HCT116 (cell line): Measurements from ENCODE around the gene TCP10L. TPM values are rescaled to one million over a fixed set of nuclear protein-coding genes. Genes with fewer than 3 reads are reported as not detected.

Experiments used
- ATAC-seq: fragments of 200-7000 bp; cut with Tn5 transposase; 2 replicates; pipeline ENCODE4 v1.9.1; 2020; ENCODE audit warnings: mild to moderate bottlenecking, moderate library complexity
- BruUV-seq: library from RNA; stranded (reverse); fragments of 400-500 nt; replicated peaks from 2 replicates; lab custom pipeline; 2021; lab: Mats Ljungman, UMichigan
- CTCF ChIA-PET: fragments of 300-600 bp; sonication (Branson Sonifier 250); formaldehyde crosslinking; loops from one replicate; lab custom pipeline; 2021; ENCODE audit warnings: antibody characterized with exemption; lab: Charles Lee
- POLR2A ChIA-PET: fragments of 300-600, 350-600 bp; sonication (Branson Sonifier 250); formaldehyde crosslinking; loops from one replicate; lab custom pipeline; 2021; ENCODE audit warnings: antibody characterized with exemption; lab: Charles Lee
- RAD21 ChIA-PET, 2 experiments: fragments of 300-600 bp; sonication (Branson Sonifier 250); formaldehyde crosslinking; loops; one replicate each; lab custom pipeline; 2023; ENCODE audit warnings: low total read pairs in 2 of 2; ENCODE audit not compliant: uncharacterized antibody in 2 of 2, unreplicated experiment in 2 of 2, low non-redundant PET in 1 of 2; lab: Charles Lee
- DNase-seq: peaks from one replicate; pipeline ENCODE4 v3.0.0-alpha.2; 2010; ENCODE audit warnings: low read depth, low spot score
- H2AFZ ChIP-seq: fragments of 200-600 bp; shearing (Covaris generic), sonication (generic); 2 replicates; pipeline ENCODE4 v1.6.1; 2017; ENCODE audit warnings: low read depth, mixed run types, mixed read lengths, antibody characterized with exemption, low read length; ENCODE audit not compliant: poor library complexity, severe bottlenecking
- H3K27ac ChIP-seq: 2 replicates; pipeline ENCODE4 v1.5.1; 2012; ENCODE audit warnings: low read depth, low read length
- H3K27me3 ChIP-seq: fragments of 200-600 bp; sonication (generic); 2 replicates; pipeline ENCODE4 v1.6.1; 2016; ENCODE audit warnings: mixed run types, low read length, mixed read lengths; ENCODE audit not compliant: insufficient read depth
- H3K36me3 ChIP-seq, 2 experiments: fragments of 200-500 bp in 1 of 2; fragments of 200-600 bp in 1 of 2; sonication (Bioruptor generic) in 1 of 2; sonication (generic) in 1 of 2; 2 replicates each; pipeline versions ENCODE4 v1.5.1 to v1.6.1; 2014 to 2016; ENCODE audit warnings: low read length in 2 of 2, inconsistent platforms in 1 of 2, mixed read lengths in 1 of 2, mixed run types in 1 of 2; ENCODE audit not compliant: insufficient read depth in 2 of 2, control insufficient read depth in 1 of 2
- H3K4me1 ChIP-seq, 2 experiments: fragments of 200-600 bp in 1 of 2; sonication (generic) in 1 of 2; 2 replicates each; pipeline versions ENCODE4 v1.5.1 to v1.6.1; 2012 to 2017; ENCODE audit warnings: low read length in 2 of 2, inconsistent platforms in 1 of 2, mild to moderate bottlenecking in 1 of 2, mixed read lengths in 1 of 2, mixed run types in 1 of 2, moderate library complexity in 1 of 2; ENCODE audit not compliant: insufficient read depth in 2 of 2, control insufficient read depth in 1 of 2
- H3K4me2 ChIP-seq: fragments of 200-600 bp; sonication (generic); 2 replicates; pipeline ENCODE4 v1.6.1; 2017; ENCODE audit warnings: mixed run types, low read length, mixed read lengths
- H3K4me3 ChIP-seq, 2 experiments: fragments of 200-600 bp in 1 of 2; sonication (generic) in 1 of 2; replicated peaks in 1 of 2; 2 replicates each; pipeline ENCODE4 v1.5.1; 2011 to 2016; ENCODE audit warnings: low read length in 2 of 2, control low read depth in 1 of 2, low read depth in 1 of 2, mild to moderate bottlenecking in 1 of 2, mixed read lengths in 1 of 2, mixed run types in 1 of 2
- H3K79me2 ChIP-seq: fragments of 200-600 bp; sonication (generic); 2 replicates; pipeline ENCODE4 v1.6.1; 2017; ENCODE audit warnings: mild to moderate bottlenecking, mixed run types, low read length, moderate library complexity, mixed read lengths; ENCODE audit not compliant: insufficient read depth
- H3K9ac ChIP-seq: fragments of 200-600 bp; sonication (generic); 2 replicates; pipeline ENCODE4 v1.6.1; 2016; ENCODE audit warnings: low read length, mixed read lengths
- H3K9me2 ChIP-seq: fragments of 200-600 bp; sonication (generic), shearing (Covaris generic); 2 replicates; pipeline ENCODE4 v1.6.1; 2017; ENCODE audit warnings: mixed run types, mild to moderate bottlenecking, moderate library complexity; ENCODE audit not compliant: insufficient read depth
- H3K9me3 ChIP-seq, 2 experiments: fragments of 200-500 bp in 1 of 2; fragments of 200-600 bp in 1 of 2; sonication (Bioruptor generic) in 1 of 2; sonication (generic) in 1 of 2; 2 replicates each; pipeline ENCODE4 v1.6.1; 2014 to 2017; ENCODE audit warnings: low read length in 2 of 2, mixed read lengths in 2 of 2, inconsistent platforms in 1 of 2, low read depth in 1 of 2, mild to moderate bottlenecking in 1 of 2, mixed run types in 1 of 2, moderate library complexity in 1 of 2; ENCODE audit not compliant: control insufficient read depth in 1 of 2, insufficient read depth in 1 of 2
- H4K20me1 ChIP-seq: fragments of 200-600 bp; sonication (generic), shearing (Covaris generic); 2 replicates; pipeline ENCODE4 v1.6.1; 2017; ENCODE audit warnings: mixed run types, mild to moderate bottlenecking, moderate library complexity; ENCODE audit not compliant: insufficient read depth
- CEBPB ChIP-seq: IDR thresholded peaks from 2 replicates; pipeline ENCODE4 v1.6.1; 2012; ENCODE audit warnings: low read depth
- EGR1 ChIP-seq: IDR thresholded peaks from 2 replicates; pipeline ENCODE4 v1.6.1; 2012; ENCODE audit warnings: low read depth
- ELF1 ChIP-seq: IDR thresholded peaks from 2 replicates; pipeline ENCODE4 v1.6.1; 2012; ENCODE audit warnings: low read depth, borderline replicate concordance
- EZH2phosphoT487 ChIP-seq: fragments of 200-600 bp; IDR thresholded peaks from 2 replicates; pipeline ENCODE4 v1.6.1; 2018; ENCODE audit warnings: antibody characterized with exemption, borderline replicate concordance
- FOSL1 ChIP-seq: IDR thresholded peaks from 2 replicates; pipeline ENCODE4 v1.6.1; 2012; ENCODE audit warnings: low read depth
- RAD21 ChIP-seq: IDR thresholded peaks from 2 replicates; pipeline ENCODE4 v1.6.1; 2012; ENCODE audit warnings: low read depth, mild to moderate bottlenecking
- TCF7L2 ChIP-seq: IDR thresholded peaks from 2 replicates; pipeline ENCODE4 v1.7.0; 2011; ENCODE audit warnings: borderline replicate concordance, inconsistent platforms; ENCODE audit not compliant: insufficient read depth, insufficient read length; ENCODE audit errors: extremely low read depth
- ZFX ChIP-seq: fragments of 450-650 bp; IDR thresholded peaks from 2 replicates; pipeline ENCODE4 v1.6.1; 2017
- intact Hi-C: fragments of 100-400 bp; cut with micrococcal nuclease; formaldehyde crosslinking; loops from 2 replicates; pipeline ENCODE4 v1.10.0; 2022
- total RNA-seq: library from RNA; stranded (reverse); gene quantifications from one replicate; pipeline ENCODE4 v1.2.1, GENCODE V29; 2021; ENCODE audit not compliant: unreplicated experiment
- TF ChIP-seq, protein P1 (sequence below), 3 experiments: fragments of 200-600 bp in 1 of 3; sonication (generic) in 1 of 3; IDR thresholded peaks in 2 of 3; conservative IDR thresholded peaks in 1 of 3; 2 replicates each; pipeline ENCODE4 v1.5.1; 2012 to 2017; ENCODE audit warnings: low read depth in 2 of 3, low read length in 2 of 3, antibody characterized with exemption in 1 of 3, borderline replicate concordance in 1 of 3, control low read depth in 1 of 3, mild to moderate bottlenecking in 1 of 3, mixed read lengths in 1 of 3, mixed run types in 1 of 3, moderate library complexity in 1 of 3; ENCODE audit not compliant: insufficient read depth in 1 of 3
- TF ChIP-seq, protein P2 (sequence below): IDR thresholded peaks from 2 replicates; pipeline ENCODE4 v1.6.1; 2012
- TF ChIP-seq, protein P3 (sequence below): IDR thresholded peaks from 2 replicates; pipeline ENCODE4 v1.6.1; 2011; ENCODE audit warnings: mild to moderate bottlenecking, low read length, moderate library complexity; ENCODE audit not compliant: insufficient replicate concordance; ENCODE audit errors: extremely low read depth

The TCP10L gene
- total RNA-seq, 1 experiment from 2014 or later: 0.07 TPM

DNA sequence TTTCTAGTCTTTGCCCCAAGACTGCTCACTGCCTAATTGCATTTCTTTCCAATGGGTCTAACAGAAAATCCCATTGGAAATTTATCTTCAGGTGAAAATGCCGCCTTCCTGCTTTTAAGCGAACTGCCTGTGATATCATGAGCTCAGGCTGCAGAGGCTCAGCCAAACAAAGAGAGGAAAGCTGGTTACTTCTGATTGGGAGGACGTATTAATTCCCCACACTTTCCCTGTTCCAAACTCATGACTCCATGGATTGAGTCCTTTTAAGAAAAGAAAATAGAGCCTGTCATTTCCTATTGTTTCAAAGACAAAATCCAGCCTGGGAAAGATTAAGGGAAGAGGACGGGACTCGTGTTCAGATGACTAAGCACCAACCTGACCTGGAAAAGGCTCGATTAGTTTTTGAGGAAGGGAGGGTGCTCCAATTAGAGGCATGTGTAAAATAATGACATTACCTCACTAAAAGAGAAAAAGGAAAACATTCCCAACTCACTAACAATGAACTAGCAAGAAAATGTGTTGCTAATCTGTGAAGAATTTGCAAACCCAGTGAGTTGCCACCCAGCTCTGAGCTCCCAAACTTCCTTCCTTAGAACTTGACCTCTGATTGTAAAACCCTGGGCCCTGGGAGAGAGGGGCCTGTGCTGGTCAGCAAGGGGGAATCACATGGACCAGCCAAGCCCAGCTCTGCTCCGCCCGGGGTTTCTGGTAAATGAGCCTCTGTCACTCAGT lies 61.2 kb downstream of the TCP10L start:
- Histone ChIP-seq H3K9ac (no peak overlapping the region), H3K27me3 (no peaks in the 10 kb centered on the region), H3K9me2 (no peaks in the 10 kb centered on the region), H2AFZ (no peak overlapping the region), H3K36me3 (no peaks in the 10 kb centered on the region), H3K4me1 (peaks cover 5 to 18% of the 10 kb centered on the region in 2 experiments), H3K79me2 (no peaks in the 10 kb centered on the region), H4K20me1 (no peaks in the 10 kb centered on the region), H3K9me3 (no peaks in the 10 kb centered on the region), H3K27ac (no peak overlapping the region), H3K4me3 (no peak overlapping the region), H3K4me2 (no peak overlapping the region)
- DNase-seq: no peak
- TF ChIP-seq, protein P1, sequence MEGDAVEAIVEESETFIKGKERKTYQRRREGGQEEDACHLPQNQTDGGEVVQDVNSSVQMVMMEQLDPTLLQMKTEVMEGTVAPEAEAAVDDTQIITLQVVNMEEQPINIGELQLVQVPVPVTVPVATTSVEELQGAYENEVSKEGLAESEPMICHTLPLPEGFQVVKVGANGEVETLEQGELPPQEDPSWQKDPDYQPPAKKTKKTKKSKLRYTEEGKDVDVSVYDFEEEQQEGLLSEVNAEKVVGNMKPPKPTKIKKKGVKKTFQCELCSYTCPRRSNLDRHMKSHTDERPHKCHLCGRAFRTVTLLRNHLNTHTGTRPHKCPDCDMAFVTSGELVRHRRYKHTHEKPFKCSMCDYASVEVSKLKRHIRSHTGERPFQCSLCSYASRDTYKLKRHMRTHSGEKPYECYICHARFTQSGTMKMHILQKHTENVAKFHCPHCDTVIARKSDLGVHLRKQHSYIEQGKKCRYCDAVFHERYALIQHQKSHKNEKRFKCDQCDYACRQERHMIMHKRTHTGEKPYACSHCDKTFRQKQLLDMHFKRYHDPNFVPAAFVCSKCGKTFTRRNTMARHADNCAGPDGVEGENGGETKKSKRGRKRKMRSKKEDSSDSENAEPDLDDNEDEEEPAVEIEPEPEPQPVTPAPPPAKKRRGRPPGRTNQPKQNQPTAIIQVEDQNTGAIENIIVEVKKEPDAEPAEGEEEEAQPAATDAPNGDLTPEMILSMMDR (IDR thresholded peaks at IDR 0.05 in 2 of 3, conservative IDR thresholded peaks at IDR 0.05 in 1 of 3; ENCODE audit: borderline replicate concordance in 1 of 3, insufficient read depth in 1 of 3, low read depth in 2 of 3, low read length in 2 of 3): no peak
- TF ChIP-seq ELF1: no peak
- no peak for TF ChIP-seq CEBPB
- no peak for TF ChIP-seq EGR1
- TF ChIP-seq RAD21: no peak
- TF ChIP-seq, protein P2, sequence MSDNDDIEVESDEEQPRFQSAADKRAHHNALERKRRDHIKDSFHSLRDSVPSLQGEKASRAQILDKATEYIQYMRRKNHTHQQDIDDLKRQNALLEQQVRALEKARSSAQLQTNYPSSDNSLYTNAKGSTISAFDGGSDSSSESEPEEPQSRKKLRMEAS: no peak
- TF ChIP-seq EZH2phosphoT487: no peak
- no peak for TF ChIP-seq ZFX
- no peak for TF ChIP-seq FOSL1
- TF ChIP-seq, protein P3, sequence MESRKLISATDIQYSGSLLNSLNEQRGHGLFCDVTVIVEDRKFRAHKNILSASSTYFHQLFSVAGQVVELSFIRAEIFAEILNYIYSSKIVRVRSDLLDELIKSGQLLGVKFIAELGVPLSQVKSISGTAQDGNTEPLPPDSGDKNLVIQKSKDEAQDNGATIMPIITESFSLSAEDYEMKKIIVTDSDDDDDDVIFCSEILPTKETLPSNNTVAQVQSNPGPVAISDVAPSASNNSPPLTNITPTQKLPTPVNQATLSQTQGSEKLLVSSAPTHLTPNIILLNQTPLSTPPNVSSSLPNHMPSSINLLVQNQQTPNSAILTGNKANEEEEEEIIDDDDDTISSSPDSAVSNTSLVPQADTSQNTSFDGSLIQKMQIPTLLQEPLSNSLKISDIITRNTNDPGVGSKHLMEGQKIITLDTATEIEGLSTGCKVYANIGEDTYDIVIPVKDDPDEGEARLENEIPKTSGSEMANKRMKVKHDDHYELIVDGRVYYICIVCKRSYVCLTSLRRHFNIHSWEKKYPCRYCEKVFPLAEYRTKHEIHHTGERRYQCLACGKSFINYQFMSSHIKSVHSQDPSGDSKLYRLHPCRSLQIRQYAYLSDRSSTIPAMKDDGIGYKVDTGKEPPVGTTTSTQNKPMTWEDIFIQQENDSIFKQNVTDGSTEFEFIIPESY: no peak
- no peak for TF ChIP-seq TCF7L2
- ATAC-seq: no peak
- ChIA-PET POLR2A (no interaction called here), CTCF (interaction anchor here (0.7 kb wide), 1 partner anchor 45 kb away, joined by 3 read pairs; no protein-coding TSS in a partner anchor), RAD21 (no interaction called here)
- no TSS peak for BruUV-seq
- intact Hi-C loops: no loop called here

Other genes with a start within 250 kb of the TCP10L start
- gene URB1, start 192.5 kb downstream of the TCP10L start, total RNA-seq: 28.3 TPM
- gene EVA1C, start 172.8 kb downstream of the TCP10L start, total RNA-seq: 29.3 TPM
- 58.2 TPM for gene CFAP298, start 26.9 kb upstream of the TCP10L start, total RNA-seq
- gene SYNJ1, start 142.5 kb upstream of the TCP10L start, total RNA-seq: 7.2 TPM
- gene PAXBP1, start 186.2 kb upstream of the TCP10L start, total RNA-seq: 64.9 TPM